ENCODE measurements around the gene DENND1A. TPM values are rescaled to one million over a fixed set of nuclear protein-coding genes. Genes with fewer than 3 reads are reported as not detected.

DENND1A gene
- total RNA-seq, 1 experiment from 2014 or later = 42.5 TPM

DNA sequence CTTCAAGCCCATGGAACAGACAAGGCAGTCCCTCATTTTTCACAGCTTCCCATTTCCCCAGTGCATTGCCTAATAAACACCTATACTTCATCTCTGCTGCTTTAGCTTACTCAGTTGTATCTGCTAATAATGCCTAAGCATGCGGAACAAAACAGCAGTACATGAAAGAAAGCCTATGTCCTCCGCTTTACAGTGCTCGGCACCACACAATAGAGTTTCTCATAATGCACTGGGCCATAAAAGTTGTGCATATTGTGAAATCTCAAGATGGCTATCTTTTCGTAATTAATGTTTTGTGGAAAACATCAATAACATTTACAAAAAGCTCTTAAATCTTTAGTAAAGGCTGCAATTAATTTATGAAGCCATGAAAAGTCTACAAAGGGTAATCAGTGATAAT is 69.3 kb downstream of the DENND1A start:
- Mint-ChIP-seq H3K27me3 (ENCODE audit: insufficient read depth, unreplicated experiment) (no peaks in the 10 kb centered on the region), H3K4me3 (ENCODE audit: unreplicated experiment) (no peak overlapping the region), H3K36me3 (ENCODE audit: insufficient read depth, unreplicated experiment) (no peaks in the 10 kb centered on the region), H3K27ac (ENCODE audit: low read depth, unreplicated experiment) (no peak overlapping the region), H3K4me1 (ENCODE audit: insufficient read depth, unreplicated experiment) (no peaks in the 10 kb centered on the region), H3K9me3 (ENCODE audit: unreplicated experiment) (peaks cover 8% of the 10 kb centered on the region)
- CTCF ChIA-PET = interaction anchor here (1.7 kb wide), 1 partner anchor 8 kb away, joined by 6 read pairs; no protein-coding TSS in a partner anchor
- no TSS peak for BruUV-seq (replicated peaks)
- no peak for TF ChIP-seq CTCF (IDR thresholded peaks at IDR 0.05; ENCODE audit: unreplicated experiment)
- DNase-seq (ENCODE audit: unreplicated experiment) = no peak
- intact Hi-C loops (cut with micrococcal nuclease) = no loop called here
- POLR2A ChIA-PET = interaction anchor here (0.6 kb wide), 1 partner anchor 54 kb away, joined by 3 read pairs; no protein-coding TSS in a partner anchor

DNA sequence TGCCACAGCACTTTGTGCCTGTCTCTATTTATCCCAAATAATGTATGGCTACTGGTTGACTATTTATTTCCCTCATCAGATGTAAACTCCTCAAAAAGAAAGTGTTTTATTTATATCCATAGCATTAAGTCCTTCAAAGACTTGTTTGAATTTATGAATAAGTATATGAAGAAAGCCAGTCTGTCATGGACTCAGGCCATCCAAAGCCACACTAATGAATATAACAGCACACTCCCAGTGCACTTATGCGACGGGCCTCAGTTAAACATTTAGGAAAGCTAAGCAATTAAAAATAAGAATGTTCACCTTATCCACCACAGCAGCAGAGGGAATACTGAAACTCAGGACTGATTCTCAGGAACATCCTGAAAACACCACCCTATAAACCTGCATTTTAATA is 77.5 kb downstream of the DENND1A start:
- H3K4me1 Mint-ChIP-seq (ENCODE audit: insufficient read depth, unreplicated experiment) = no peaks in the 10 kb centered on the region
- peaks cover 12% of the 10 kb centered on the region for H3K36me3 Mint-ChIP-seq (ENCODE audit: insufficient read depth, unreplicated experiment)
- intact Hi-C loops (cut with micrococcal nuclease) = no loop called here
- DNase-seq (ENCODE audit: unreplicated experiment) = no peak
- H3K27ac Mint-ChIP-seq (ENCODE audit: low read depth, unreplicated experiment) = no peak overlapping the region
- BruUV-seq (replicated peaks) = no TSS peak
- CTCF ChIA-PET = interaction anchor here (0.6 kb wide), 2 partner anchors 26 to 562 kb away, joined by 3 to 5 read pairs; no protein-coding TSS in a partner anchor
- H3K27me3 Mint-ChIP-seq (ENCODE audit: insufficient read depth, unreplicated experiment) = no peaks in the 10 kb centered on the region
- POLR2A ChIA-PET = interaction anchor here (0.7 kb wide), 1 partner anchor 76 kb away, joined by 3 read pairs; no protein-coding TSS in a partner anchor
- TF ChIP-seq CTCF (IDR thresholded peaks at IDR 0.05; ENCODE audit: unreplicated experiment) = no peak
- H3K4me3 Mint-ChIP-seq (ENCODE audit: unreplicated experiment) = no peak overlapping the region
- H3K9me3 Mint-ChIP-seq (ENCODE audit: unreplicated experiment) = peaks cover 8% of the 10 kb centered on the region

DNA sequence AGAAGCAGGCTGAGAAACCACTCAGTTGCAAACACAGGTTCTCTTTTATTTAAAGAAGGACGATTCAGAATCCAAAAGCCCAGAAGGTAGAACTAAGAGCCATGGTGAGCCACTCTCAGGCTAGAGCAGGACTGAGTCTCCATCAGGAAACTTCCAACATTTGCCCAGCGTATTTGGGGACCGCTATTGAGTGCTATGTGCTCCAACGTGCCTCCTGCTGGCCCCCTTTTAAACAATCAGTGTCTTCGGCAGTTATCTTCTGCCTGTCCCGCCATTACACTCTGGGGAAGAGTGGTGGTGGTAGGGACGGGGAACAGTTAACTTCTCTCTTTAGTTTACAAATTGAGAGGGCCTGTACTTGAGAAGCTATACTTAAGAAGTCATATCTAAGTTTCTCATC is 78.1 kb downstream of the DENND1A start:
- Mint-ChIP-seq H3K4me1 (ENCODE audit: insufficient read depth, unreplicated experiment) (no peaks in the 10 kb centered on the region), H3K9me3 (ENCODE audit: unreplicated experiment) (peaks cover 13% of the 10 kb centered on the region), H3K27ac (ENCODE audit: low read depth, unreplicated experiment) (no peak overlapping the region), H3K27me3 (ENCODE audit: insufficient read depth, unreplicated experiment) (no peaks in the 10 kb centered on the region), H3K4me3 (ENCODE audit: unreplicated experiment) (no peak overlapping the region), H3K36me3 (ENCODE audit: insufficient read depth, unreplicated experiment) (peaks cover 16% of the 10 kb centered on the region)
- ChIA-PET POLR2A (no interaction called here), CTCF (interaction anchor here (0.6 kb wide), 1 partner anchor 562 kb away, joined by 3 read pairs; no protein-coding TSS in a partner anchor)
- BruUV-seq (replicated peaks) = no TSS peak
- DNase-seq (ENCODE audit: unreplicated experiment) = no peak
- intact Hi-C loops (cut with micrococcal nuclease) = no loop called here
- no peak for TF ChIP-seq CTCF (IDR thresholded peaks at IDR 0.05; ENCODE audit: unreplicated experiment)

DNA sequence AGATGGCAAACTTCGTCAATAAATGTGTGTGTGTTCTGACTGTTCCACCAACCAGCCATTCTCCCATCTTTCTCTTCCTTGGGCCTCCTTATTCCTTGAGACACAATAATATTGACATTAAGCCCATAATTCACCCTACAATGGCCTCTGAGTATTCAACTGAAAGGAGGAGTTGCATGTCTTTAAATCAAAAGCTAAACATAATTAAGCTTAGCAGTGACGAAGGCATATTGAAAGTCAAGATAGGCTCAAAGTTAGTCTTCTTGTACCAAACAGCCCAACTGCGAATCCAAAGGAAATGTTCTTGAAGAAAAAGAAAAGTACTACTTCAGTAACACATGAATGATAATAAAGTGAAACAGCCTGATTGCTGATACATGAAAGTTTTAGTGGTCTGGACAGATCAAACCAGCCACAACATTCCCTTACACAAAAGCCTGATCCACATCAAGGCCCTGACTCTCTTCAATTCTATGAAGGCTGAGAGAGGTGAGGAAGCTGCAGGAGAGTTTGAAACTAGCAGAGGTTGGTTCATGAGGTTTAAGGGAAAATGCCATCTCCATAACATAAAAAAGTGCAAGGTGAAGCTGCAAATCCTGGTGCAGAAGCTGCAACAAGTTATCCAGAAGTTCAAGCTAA is 81.4 kb downstream of the DENND1A start:
- H3K36me3 Mint-ChIP-seq (ENCODE audit: insufficient read depth, unreplicated experiment) = peaks cover 23% of the 10 kb centered on the region

More for the DNA sequence above, 81.4 kb downstream of the DENND1A start:
- Mint-ChIP-seq H3K4me1 (ENCODE audit: insufficient read depth, unreplicated experiment) (no peaks in the 10 kb centered on the region), H3K27ac (ENCODE audit: low read depth, unreplicated experiment) (no peak overlapping the region), H3K4me3 (ENCODE audit: unreplicated experiment) (no peak overlapping the region), H3K9me3 (ENCODE audit: unreplicated experiment) (peaks cover 13% of the 10 kb centered on the region), H3K27me3 (ENCODE audit: insufficient read depth, unreplicated experiment) (no peaks in the 10 kb centered on the region)
- no peak for DNase-seq (ENCODE audit: unreplicated experiment)
- intact Hi-C loops (cut with micrococcal nuclease) = no loop called here
- ChIA-PET CTCF (no interaction called here), POLR2A (no interaction called here)
- no peak for TF ChIP-seq CTCF (IDR thresholded peaks at IDR 0.05; ENCODE audit: unreplicated experiment)
- no TSS peak for BruUV-seq (replicated peaks)
